Testis (tissue), 3 donors: ENCODE measurements around the gene SOX6. TPM values are rescaled to one million over a fixed set of nuclear protein-coding genes. Genes with fewer than 3 reads are reported as not detected.

ENCODE experiments used
- DNase-seq: peaks from one replicate; pipeline ENCODE4 v3.0.0-alpha.2; 2019
- H3K27ac ChIP-seq, 2 donors: fragments of 200-600 bp; sonication (generic); one replicate each; pipeline ENCODE4 v1.5.1; 2019
- H3K27me3 ChIP-seq: fragments of 200-600 bp; sonication (generic); one replicate; pipeline ENCODE4 v1.5.1; 2019
- H3K36me3 ChIP-seq: fragments of 200-600 bp; sonication (generic); one replicate; pipeline ENCODE4 v1.5.1; 2017; ENCODE audit warnings: low read depth; ENCODE audit errors: missing control alignments
- H3K4me1 ChIP-seq: fragments of 200-600 bp; sonication (generic); one replicate; pipeline ENCODE4 v1.5.1; 2019
- H3K4me3 ChIP-seq, 2 donors: fragments of 200-600 bp; sonication (generic); one replicate each; pipeline ENCODE4 v1.5.1; 2017 to 2019
- H3K9me3 ChIP-seq: fragments of 200-600 bp; sonication (generic); one replicate; pipeline ENCODE4 v1.5.1; 2017
- POLR2A ChIP-seq: fragments of 450-650 bp; IDR thresholded peaks from one replicate; pipeline ENCODE4 v1.6.1; 2017; ENCODE audit warnings: antibody characterized with exemption, mild to moderate bottlenecking, moderate library complexity
- WGBS, 2 donors: methylation state at CpG; one replicate each; pipeline ENCODE4 v1.1.5; 2018; 5-methylcytosine and 5-hydroxymethylcytosine counted together
- intact Hi-C: fragments of 100-400 bp; cut with DNase I; formaldehyde crosslinking; loops from one replicate; pipeline ENCODE4 v1.15.1; 2023; ENCODE audit warnings: low total_unique reads
- polyA plus RNA-seq: library from polyadenylated mRNA; stranded (reverse); fragments of 350-450 nt; fragmentation: Illumina TruSeq; extraction: RNeasy Lipid Tissue Mini Kit (QIAGEN cat#74804); gene quantifications from one replicate; pipeline ENCODE4 v1.2.3, GENCODE V29; 2014; ENCODE audit warnings: low read depth, low replicate concordance; ENCODE audit not compliant: insufficient read depth
- total RNA-seq, 2 donors: library from RNA; depleted of rRNA; stranded (reverse); fragments of >200 nt; gene quantifications; one replicate each; pipeline ENCODE4 v1.2.3, GENCODE V29; 2016
- TF ChIP-seq, protein P1 (sequence below), 3 experiments: fragments of 450-650 bp in 2 of 3; fragments of 200-600 bp in 1 of 3; sonication (generic) in 1 of 3; IDR thresholded peaks; one replicate each; pipeline ENCODE4 v1.5.1; 2016 to 2019; ENCODE audit warnings: antibody characterized with exemption in 3 of 3, mild to moderate bottlenecking in 2 of 3, moderate library complexity in 1 of 3

The SOX6 gene
- total and polyA plus RNA-seq, 3 donors from 2014 or later: 39.6 to 74.0 (median 52.3) TPM

DNA sequence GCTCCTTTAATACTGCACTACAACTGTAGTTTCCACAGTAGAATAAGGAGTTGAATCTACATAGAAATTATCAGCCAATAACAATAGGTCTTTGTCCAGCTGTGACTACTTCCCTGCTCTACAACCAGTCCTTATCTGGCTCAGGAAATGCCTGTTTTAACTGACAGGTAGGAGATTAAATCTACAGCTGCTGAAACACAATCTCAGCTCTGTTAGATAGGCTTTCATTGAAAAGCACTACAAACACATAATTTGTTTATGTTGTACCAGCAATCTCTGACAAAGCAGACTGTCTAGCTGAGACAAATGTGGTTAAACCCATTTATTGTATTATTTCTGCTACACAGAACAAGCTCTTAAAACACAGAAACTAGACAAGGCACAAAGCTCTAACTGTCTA is 230.0 kb downstream of the SOX6 start:
- intact Hi-C loops: no loop called here
- no peaks in the 10 kb centered on the region for H3K9me3 ChIP-seq
- H3K4me3 ChIP-seq: no peak overlapping the region
- no peaks in the 10 kb centered on the region for H3K27me3 ChIP-seq
- H3K36me3 ChIP-seq: no peaks in the 10 kb centered on the region
- TF ChIP-seq, protein P1, sequence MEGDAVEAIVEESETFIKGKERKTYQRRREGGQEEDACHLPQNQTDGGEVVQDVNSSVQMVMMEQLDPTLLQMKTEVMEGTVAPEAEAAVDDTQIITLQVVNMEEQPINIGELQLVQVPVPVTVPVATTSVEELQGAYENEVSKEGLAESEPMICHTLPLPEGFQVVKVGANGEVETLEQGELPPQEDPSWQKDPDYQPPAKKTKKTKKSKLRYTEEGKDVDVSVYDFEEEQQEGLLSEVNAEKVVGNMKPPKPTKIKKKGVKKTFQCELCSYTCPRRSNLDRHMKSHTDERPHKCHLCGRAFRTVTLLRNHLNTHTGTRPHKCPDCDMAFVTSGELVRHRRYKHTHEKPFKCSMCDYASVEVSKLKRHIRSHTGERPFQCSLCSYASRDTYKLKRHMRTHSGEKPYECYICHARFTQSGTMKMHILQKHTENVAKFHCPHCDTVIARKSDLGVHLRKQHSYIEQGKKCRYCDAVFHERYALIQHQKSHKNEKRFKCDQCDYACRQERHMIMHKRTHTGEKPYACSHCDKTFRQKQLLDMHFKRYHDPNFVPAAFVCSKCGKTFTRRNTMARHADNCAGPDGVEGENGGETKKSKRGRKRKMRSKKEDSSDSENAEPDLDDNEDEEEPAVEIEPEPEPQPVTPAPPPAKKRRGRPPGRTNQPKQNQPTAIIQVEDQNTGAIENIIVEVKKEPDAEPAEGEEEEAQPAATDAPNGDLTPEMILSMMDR (IDR thresholded peaks at IDR 0.05): no peak
- no peak for TF ChIP-seq POLR2A
- no peak overlapping the region for H3K27ac ChIP-seq
- no peak for DNase-seq
- H3K4me1 ChIP-seq: no peaks in the 10 kb centered on the region

DNA sequence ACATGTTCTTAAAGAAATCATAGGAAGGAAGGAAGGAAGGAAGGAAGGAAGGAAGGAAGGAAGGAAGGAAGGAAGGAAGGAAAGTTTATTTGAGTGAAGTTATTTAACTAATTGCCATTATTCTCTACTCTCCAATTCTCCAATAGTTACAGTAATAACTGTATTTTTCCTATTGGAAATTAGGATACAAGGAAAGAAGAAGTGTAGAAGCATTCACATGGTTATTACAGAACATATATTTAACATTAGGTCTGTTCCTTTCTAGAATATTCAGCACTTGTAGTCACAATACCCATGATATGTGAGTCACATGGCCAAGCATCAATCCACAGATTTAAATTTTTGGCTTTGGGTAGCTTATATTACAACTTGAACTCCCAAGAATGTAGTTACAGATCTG is 230.6 kb downstream of the SOX6 start:
- DNase-seq: no peak
- no peaks in the 10 kb centered on the region for H3K4me1 ChIP-seq
- intact Hi-C loops: no loop called here
- H3K9me3 ChIP-seq: no peaks in the 10 kb centered on the region
- TF ChIP-seq, protein P1 (IDR thresholded peaks at IDR 0.05): no peak
- no peak overlapping the region for H3K4me3 ChIP-seq
- no peak overlapping the region for H3K27ac ChIP-seq
- H3K27me3 ChIP-seq: no peaks in the 10 kb centered on the region
- H3K36me3 ChIP-seq: no peaks in the 10 kb centered on the region

DNA sequence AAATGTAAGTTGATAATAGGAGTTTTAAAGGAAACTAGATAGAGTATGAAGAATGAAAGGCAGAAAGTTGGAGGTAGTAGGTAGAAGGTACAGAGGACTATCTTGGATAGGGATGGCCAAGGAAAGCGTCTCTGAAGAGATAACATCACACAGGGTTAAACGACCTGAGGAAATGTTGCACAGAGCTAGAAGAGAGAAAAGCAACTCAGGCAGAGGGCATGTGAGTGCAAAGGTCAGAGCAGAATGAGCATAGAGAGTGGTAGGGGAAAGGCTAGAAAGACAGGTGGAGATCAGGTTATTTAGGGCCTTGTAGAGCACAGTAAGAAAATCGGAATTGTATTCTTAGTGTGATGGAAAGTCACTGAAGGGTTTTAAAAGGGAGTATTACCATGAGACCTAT is 232.0 kb downstream of the SOX6 start:
- no peaks in the 10 kb centered on the region for H3K27me3 ChIP-seq
- H3K4me1 ChIP-seq: no peaks in the 10 kb centered on the region
- H3K36me3 ChIP-seq: no peaks in the 10 kb centered on the region
- H3K27ac ChIP-seq: no peak overlapping the region
- WGBS, 2 donors: 74 to 83% methylated on average over 3 of the region's 3 CpGs
- TF ChIP-seq POLR2A: no peak
- no peak overlapping the region for H3K4me3 ChIP-seq
- intact Hi-C loops: no loop called here
- no peaks in the 10 kb centered on the region for H3K9me3 ChIP-seq
- no peak for DNase-seq

DNA sequence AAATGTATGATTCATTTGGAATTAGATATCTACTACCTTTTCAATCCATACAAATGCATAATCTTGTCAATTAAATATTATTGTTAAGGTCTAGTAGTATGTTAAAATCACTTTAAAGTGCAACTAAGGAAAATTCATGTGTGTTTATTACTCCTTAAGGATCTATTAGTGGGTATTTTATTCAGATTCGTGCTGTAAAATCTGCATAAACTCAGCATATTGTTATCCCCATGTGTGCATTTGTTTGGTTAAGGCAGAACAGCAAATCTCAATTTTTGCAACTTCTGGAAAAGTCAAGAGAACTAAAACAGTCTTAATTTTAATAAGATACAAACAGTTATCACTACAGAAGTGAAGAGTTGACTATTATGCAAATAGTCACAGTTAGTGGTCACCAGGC is 234.5 kb downstream of the SOX6 start:
- no peak overlapping the region for H3K4me3 ChIP-seq
- WGBS, 2 donors: 82 to 93% methylated on average over 1 of the region's 1 CpG
- DNase-seq: no peak
- no peak overlapping the region for H3K27ac ChIP-seq
- no peaks in the 10 kb centered on the region for H3K36me3 ChIP-seq
- H3K4me1 ChIP-seq: no peaks in the 10 kb centered on the region
- H3K27me3 ChIP-seq: no peaks in the 10 kb centered on the region
- intact Hi-C loops: no loop called here
- no peaks in the 10 kb centered on the region for H3K9me3 ChIP-seq
- TF ChIP-seq POLR2A: no peak
- TF ChIP-seq, protein P1 (IDR thresholded peaks at IDR 0.05): no peak

DNA sequence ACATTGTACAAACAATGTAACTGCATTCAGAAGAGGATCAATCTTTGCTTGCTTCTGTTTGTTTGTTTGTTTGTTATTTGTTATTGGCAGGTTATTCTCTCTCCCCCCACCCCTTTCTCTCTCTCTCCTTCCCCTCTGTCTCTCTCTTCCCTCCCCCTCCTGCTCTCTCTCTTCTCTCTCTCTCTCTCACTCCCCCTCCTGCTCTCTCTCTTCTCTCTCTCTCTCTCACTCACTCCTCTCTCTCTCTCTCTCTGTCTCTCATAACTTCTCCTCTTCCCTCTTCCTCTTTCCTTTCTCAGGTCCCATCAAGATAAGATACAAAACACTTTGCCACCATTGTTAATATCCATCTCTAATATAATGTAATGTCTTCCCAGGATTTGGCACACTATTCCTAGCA is 236.3 kb downstream of the SOX6 start:
- H3K4me1 ChIP-seq: no peaks in the 10 kb centered on the region
- H3K4me3 ChIP-seq: no peak overlapping the region
- no peak for TF ChIP-seq POLR2A
- TF ChIP-seq, protein P1 (IDR thresholded peaks at IDR 0.05): no peak
- DNase-seq: no peak
- H3K27me3 ChIP-seq: no peaks in the 10 kb centered on the region
- intact Hi-C loops: no loop called here
- no peaks in the 10 kb centered on the region for H3K36me3 ChIP-seq
- no peak overlapping the region for H3K27ac ChIP-seq
- no peaks in the 10 kb centered on the region for H3K9me3 ChIP-seq
